ENCODE results near the gene DTNBP1. TPM values are rescaled to one million over a fixed set of nuclear protein-coding genes. Genes with fewer than 3 reads are reported as not detected.

Gene DTNBP1
- total RNA-seq, 2 donors from 2014 or later: 6.3 to 25.0 TPM

- TF ChIP-seq CTCF (IDR thresholded peaks at IDR 0.05): no peak
- no peak for DNase-seq (ENCODE audit: low spot score)
- Histone ChIP-seq H3K4me3 (no peak overlapping the region), H3K9me3 (no peaks in the 10 kb centered on the region), H3K27ac (no peak overlapping the region), H3K27me3 (no peaks in the 10 kb centered on the region), H3K4me1 (peaks cover 0 to 10% of the 10 kb centered on the region in 2 donors), H3K36me3 (no peaks in the 10 kb centered on the region)
These were observed 46.6 kb downstream of the DTNBP1 start for GRCh38 chr6:15616261-15616660.

- no peak overlapping the region for H3K27ac ChIP-seq
- H3K4me1 ChIP-seq: peaks cover 0 to 6% of the 10 kb centered on the region in 2 donors
- no peak for DNase-seq (ENCODE audit: low spot score)
- no peaks in the 10 kb centered on the region for H3K36me3 ChIP-seq
- H3K9me3 ChIP-seq: no peaks in the 10 kb centered on the region
- no peak for TF ChIP-seq CTCF (IDR thresholded peaks at IDR 0.05)
- no peaks in the 10 kb centered on the region for H3K27me3 ChIP-seq
- H3K4me3 ChIP-seq: no peak overlapping the region
These were observed 47.0 kb downstream of the DTNBP1 start for GRCh38 chr6:15615802-15616201.

GRCh38 chr6:15614277-15614676 lies 48.6 kb downstream of the DTNBP1 start:
- no peak overlapping the region for H3K4me3 ChIP-seq
- H3K27ac ChIP-seq: no peak overlapping the region
- no peaks in the 10 kb centered on the region for H3K27me3 ChIP-seq
- H3K36me3 ChIP-seq: peaks cover 2% of the 10 kb centered on the region
- H3K9me3 ChIP-seq: no peaks in the 10 kb centered on the region
- no peaks in the 10 kb centered on the region for H3K4me1 ChIP-seq
- no peak for DNase-seq (ENCODE audit: low spot score)
- no peak for TF ChIP-seq CTCF (IDR thresholded peaks at IDR 0.05)

- H3K27ac ChIP-seq: no peak overlapping the region
- DNase-seq (ENCODE audit: low spot score): no peak
These were observed 54.4 kb downstream of the DTNBP1 start for GRCh38 chr6:15608396-15608795.

GRCh38 chr6:15607603-15608002 lies 55.2 kb downstream of the DTNBP1 start:
- no peak for DNase-seq (ENCODE audit: low spot score)
- Histone ChIP-seq H3K4me3 (no peak overlapping the region), H3K27ac (no peak overlapping the region), H3K4me1 (no peaks in the 10 kb centered on the region), H3K27me3 (no peaks in the 10 kb centered on the region), H3K36me3 (peaks cover 4% of the 10 kb centered on the region), H3K9me3 (no peaks in the 10 kb centered on the region)
- TF ChIP-seq CTCF (IDR thresholded peaks at IDR 0.05): no peak

More at GRCh38 chr6:15608396-15608795, 54.4 kb downstream of the DTNBP1 start:
- H3K9me3 ChIP-seq: no peaks in the 10 kb centered on the region
- H3K4me1 ChIP-seq: no peaks in the 10 kb centered on the region
- peaks cover 4% of the 10 kb centered on the region for H3K36me3 ChIP-seq
- no peak for TF ChIP-seq CTCF (IDR thresholded peaks at IDR 0.05)
- H3K27me3 ChIP-seq: no peaks in the 10 kb centered on the region
- no peak overlapping the region for H3K4me3 ChIP-seq

- no peaks in the 10 kb centered on the region for H3K9me3 ChIP-seq
- no peaks in the 10 kb centered on the region for H3K4me1 ChIP-seq
- H3K4me3 ChIP-seq: no peak overlapping the region
- no peaks in the 10 kb centered on the region for H3K27me3 ChIP-seq
- H3K27ac ChIP-seq: no peak overlapping the region
- no peak for DNase-seq (ENCODE audit: low spot score)
- peaks cover 4% of the 10 kb centered on the region for H3K36me3 ChIP-seq
- TF ChIP-seq CTCF (IDR thresholded peaks at IDR 0.05): no peak
These were observed 56.5 kb downstream of the DTNBP1 start for GRCh38 chr6:15606347-15606746.
